Jurkat, Clone E6-1 (cell line): Measurements from ENCODE around the gene BATF3.

Experiments used
- DNase-seq: peaks from one replicate; pipeline ENCODE4 v3.0.0-alpha.2; 2011; ENCODE audit warnings: low read depth, low spot score
- H3K4me3 ChIP-seq: 2 replicates; pipeline ENCODE4 v1.5.1; 2011; ENCODE audit warnings: mild to moderate bottlenecking, low read length, control low read depth, moderate library complexity

Gene BATF3

GRCh38 chr1:212688341-212689047 is 11.1 kb downstream of the BATF3 start:
- no peak for DNase-seq

DNA sequence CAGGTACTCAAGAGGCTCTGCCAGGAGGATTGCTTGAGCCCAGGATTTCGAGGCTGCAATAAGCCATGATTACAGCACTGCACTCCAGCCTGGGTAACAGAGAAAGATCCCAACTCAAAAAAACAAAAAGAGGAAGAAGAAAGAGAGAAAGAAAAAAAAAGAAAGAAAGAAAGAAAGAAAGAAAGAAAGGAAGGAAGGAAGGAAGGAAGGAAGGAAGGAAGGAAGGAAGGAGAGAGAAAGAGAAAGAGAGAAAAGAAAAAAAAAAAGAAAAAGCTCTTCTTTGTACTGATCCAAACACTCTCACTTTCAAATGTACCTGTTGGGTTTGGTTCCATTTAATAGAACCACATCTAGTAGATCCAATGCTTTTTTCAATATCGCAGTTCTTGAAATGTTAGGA is 11.8 kb downstream of the BATF3 start:
- no peak for DNase-seq
- H3K4me3 ChIP-seq: no peak overlapping the region

More at GRCh38 chr1:212688341-212689047, 11.1 kb downstream of the BATF3 start:
- no peak overlapping the region for H3K4me3 ChIP-seq

- no peak for DNase-seq
- H3K4me3 ChIP-seq: no peak overlapping the region
Measured at GRCh38 chr1:212686591-212686990, 13.0 kb downstream of the BATF3 start.

DNA sequence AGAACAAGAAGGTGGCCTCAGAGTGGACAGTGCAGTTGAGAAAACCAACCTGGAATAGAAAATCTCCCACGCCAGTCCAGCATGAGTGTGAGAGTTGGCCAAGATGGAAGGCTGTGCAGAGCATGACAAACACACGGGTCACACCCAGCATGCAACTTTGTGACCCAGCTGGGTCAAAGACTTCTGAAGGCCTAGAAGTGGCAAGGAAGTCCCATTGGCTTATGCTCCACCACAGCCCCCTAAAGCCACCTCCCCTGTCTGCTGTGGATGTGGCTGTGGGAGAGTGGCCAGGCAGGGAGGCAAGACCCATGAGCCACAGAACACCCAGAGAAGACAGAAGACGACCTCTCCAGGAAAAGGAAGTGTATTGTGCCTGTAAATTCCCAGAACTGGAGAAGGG is 13.6 kb downstream of the BATF3 start:
- DNase-seq: no peak
- H3K4me3 ChIP-seq: no peak overlapping the region

- DNase-seq: no peak
Measured at GRCh38 chr1:212685429-212685828, 14.2 kb downstream of the BATF3 start.

DNA sequence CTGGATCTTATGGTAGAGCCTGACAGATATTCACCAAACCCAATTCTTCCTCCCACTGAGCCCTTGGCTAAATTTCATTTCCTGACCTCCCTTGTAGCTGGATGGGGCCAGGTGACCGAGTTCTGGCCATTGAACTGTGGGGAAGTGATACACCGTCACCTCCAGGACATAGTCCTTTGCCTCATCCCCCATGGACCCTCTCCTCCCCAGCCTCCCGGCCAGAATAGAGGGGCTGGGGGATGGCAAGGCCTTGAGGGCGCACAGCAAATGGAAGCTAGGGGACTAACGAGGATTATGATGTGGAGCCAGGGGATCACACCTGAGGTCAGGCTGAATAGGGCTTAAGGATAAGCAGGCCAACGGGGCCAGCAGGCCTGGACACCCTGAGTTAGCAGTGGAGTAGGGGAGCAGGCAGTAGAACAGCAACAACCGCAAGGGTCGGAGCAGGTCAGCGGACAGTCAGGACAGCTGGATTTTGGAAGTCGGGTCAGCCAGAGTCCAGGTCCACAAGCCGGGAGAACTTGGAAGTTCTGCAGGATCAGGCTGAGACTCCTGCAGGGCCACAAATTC is 15.0 kb downstream of the BATF3 start:
- no peak for DNase-seq
- no peak overlapping the region for H3K4me3 ChIP-seq

More at GRCh38 chr1:212685429-212685828, 14.2 kb downstream of the BATF3 start:
- H3K4me3 ChIP-seq: no peak overlapping the region

DNA sequence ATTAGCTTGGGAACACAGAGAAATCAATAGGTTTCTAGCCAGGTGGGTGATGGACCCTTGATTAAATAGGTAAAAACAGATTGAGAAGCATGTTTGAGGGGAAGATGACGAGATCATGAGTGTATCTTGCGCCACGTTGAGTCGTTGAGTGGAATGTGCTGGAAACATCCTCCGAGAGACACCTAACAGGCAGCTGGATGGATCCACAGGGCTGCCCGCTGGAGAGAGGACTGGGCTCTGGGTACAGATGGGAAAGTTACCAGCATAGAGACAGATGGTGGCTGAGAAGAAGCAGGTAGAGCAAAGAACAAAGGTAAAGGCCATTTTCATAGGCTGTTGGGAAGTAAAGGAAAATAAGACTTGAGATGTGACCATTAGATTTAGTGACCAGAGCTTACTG is 15.6 kb downstream of the BATF3 start:
- DNase-seq: no peak

GRCh38 chr1:212683357-212683722 is 16.3 kb downstream of the BATF3 start:
- H3K4me3 ChIP-seq: no peak overlapping the region
- no peak for DNase-seq

More for the DNA sequence above, 15.6 kb downstream of the BATF3 start:
- H3K4me3 ChIP-seq: no peak overlapping the region

DNA sequence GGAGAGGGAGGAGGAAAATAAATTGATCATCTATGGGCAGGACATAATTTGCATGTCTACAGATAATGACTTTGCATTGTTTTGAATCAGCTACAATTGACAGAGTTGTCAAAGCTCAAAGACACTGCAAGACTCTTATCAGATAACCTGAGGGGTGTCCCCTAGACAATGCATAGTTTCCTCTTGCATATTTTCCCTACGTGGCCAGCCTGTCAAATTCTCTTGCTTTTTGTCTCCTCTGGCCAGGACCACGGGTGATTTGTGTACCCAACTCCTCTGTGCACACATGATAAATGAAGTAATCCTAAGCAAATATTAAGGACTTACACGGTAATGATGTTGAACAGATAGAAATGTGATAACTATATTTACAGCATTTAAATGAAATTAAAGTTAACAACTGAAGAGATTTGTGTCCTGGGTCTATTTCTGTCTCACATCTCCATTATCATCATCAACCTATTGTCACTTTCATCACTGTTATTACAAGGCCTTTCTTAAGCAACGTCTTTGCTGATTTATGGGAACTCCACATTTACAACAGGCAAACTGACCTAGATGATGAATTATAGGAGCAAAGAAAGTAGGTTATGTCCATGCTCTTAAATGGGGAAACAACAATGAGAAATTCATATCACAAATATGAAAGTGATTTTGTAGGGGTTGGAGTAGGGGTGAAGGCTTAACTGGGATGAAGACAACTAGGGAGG is 18.8 kb downstream of the BATF3 start:
- no peak overlapping the region for H3K4me3 ChIP-seq

GRCh38 chr1:212678456-212679410 is 20.9 kb downstream of the BATF3 start:
- no peak overlapping the region for H3K4me3 ChIP-seq
- no peak for DNase-seq

More for the DNA sequence above, 18.8 kb downstream of the BATF3 start:
- no peak for DNase-seq

DNA sequence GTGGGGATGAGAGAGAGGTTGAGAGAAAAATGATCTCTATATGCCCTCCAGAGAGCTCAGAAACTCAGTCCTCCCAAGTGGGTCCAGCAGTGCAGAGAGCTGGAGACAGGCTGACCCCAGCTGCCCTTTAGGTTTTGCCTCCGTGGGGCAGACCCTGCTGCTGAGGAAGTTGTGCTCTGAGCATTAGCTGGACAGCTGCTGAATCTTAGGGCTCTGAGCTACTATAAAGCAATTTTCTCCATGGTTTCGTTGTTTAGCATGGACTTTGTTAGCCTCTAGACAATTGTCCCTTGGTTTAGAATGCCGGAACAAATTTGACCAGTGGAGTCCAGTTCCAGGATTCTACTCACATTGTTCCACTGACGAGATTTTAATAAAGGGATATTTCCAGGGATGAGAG is 22.1 kb downstream of the BATF3 start:
- no peak overlapping the region for H3K4me3 ChIP-seq
- no peak for DNase-seq

GRCh38 chr1:212677136-212677535 is 22.5 kb downstream of the BATF3 start:
- no peak overlapping the region for H3K4me3 ChIP-seq
- no peak for DNase-seq

DNA sequence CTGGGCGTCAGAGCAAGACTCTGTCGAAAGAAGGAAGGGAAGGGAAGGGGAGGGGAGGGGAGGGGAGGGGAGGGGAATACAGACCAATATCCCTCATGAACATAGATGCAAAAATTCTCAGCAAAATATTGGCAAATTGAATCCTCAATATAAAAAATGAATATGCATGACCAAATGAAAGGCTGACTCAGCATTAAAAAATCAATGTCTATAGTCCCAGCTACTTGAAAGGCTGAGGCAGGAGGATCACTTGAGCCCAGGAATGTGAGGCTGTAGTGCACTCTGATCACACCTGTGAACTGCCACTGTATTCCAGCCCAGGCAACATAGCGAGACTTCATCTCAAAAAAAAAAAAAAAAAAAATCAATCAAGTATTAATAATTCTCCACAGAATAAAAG is 24.0 kb downstream of the BATF3 start:
- DNase-seq: no peak

GRCh38 chr1:212674872-212675271 is 24.8 kb downstream of the BATF3 start:
- no peak for DNase-seq
- H3K4me3 ChIP-seq: no peak overlapping the region

More for the DNA sequence above, 24.0 kb downstream of the BATF3 start:
- no peak overlapping the region for H3K4me3 ChIP-seq

- no peak overlapping the region for H3K4me3 ChIP-seq
- DNase-seq: no peak
Measured at GRCh38 chr1:212671342-212672031, 28.2 kb downstream of the BATF3 start.

DNA sequence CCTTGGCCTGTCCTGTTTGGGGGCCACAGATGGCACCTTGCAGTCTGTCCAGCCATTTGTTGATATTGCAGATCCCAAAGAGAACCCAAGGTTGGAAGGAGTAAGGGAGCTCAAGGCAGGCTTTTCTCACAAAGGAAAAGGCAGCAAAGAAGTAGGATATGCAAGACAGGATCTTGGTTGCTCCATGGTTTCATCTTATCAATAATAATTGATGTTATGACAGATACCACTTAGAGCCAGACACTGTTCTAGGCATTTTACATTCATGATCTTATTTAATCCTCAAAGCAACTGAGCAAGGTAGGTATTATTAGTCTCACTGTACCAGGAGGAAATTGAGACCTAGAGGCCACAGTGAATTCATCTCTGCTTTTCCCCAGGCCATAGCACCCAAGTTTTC is 28.8 kb downstream of the BATF3 start:
- DNase-seq: no peak
- no peak overlapping the region for H3K4me3 ChIP-seq

DNA sequence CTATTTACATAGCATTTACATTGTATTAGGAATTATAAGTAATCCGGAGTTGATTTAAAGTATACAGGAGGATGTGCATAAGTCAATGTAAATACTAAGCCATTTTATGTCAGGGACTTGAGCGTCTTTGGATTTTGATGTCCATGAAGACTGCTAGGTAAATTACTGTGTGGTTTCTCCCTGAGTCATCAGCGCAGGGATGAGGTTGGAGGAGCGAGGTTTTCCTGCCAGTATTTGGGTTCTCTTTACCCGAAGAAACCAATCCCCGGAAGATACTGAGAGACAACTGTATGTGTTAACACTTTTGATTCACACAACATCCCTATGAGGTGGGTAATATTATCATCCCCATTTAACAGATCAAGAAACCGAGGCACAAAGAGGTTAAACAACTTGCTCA is 29.3 kb downstream of the BATF3 start:
- H3K4me3 ChIP-seq: no peak overlapping the region
- DNase-seq: no peak

DNA sequence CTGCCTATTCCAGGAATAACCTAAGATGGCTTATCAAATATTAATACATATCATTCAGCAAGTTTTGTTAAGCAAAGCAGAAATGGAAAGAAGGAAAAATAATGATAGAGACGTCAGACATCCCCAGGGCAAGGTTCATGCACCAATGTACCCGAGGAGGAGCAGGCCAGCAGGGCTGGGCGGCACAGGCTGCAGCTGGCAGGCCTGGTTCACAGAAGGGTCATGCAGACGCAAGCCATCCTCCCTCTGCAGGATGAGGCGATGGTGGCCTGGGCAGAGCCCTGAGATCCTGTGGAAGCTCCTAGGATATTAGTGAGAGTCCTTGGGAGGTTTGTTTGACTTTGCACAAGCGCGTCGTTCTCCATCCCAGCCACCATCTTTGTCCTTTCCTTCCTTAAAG is 30.0 kb downstream of the BATF3 start:
- no peak overlapping the region for H3K4me3 ChIP-seq
- no peak for DNase-seq

GRCh38 chr1:212669102-212669501 is 30.5 kb downstream of the BATF3 start:
- no peak overlapping the region for H3K4me3 ChIP-seq
- peak; percentile 35 for DNase-seq
